ACC112 (cell line): ENCODE measurements around the gene SF1.
A peak's percentile ranks its signal among the peaks of the same experiment; 100 is the strongest.

Experiments used
- H2AFZ ChIP-seq: fragments of 200-600 bp; sonication (generic); one replicate; pipeline ENCODE4 v1.6.0; 2017; ENCODE audit warnings: antibody characterized with exemption, low read length; ENCODE audit not compliant: unreplicated experiment
- H3K27ac ChIP-seq: fragments of 200-600 bp; sonication (generic); 2 replicates; pipeline ENCODE4 v1.5.1; 2014; ENCODE audit warnings: low read depth, mild to moderate bottlenecking, antibody characterized with exemption, low read length, moderate library complexity
- H3K27me3 ChIP-seq: fragments of 200-600 bp; sonication (generic); 2 replicates; pipeline ENCODE4 v1.6.1; 2014; ENCODE audit warnings: mild to moderate bottlenecking, antibody characterized with exemption, low read length, moderate library complexity, mixed read lengths; ENCODE audit not compliant: insufficient read depth
- H3K36me3 ChIP-seq: fragments of 200-600 bp; sonication (generic); 2 replicates; pipeline ENCODE4 v1.6.1; 2016; ENCODE audit warnings: mild to moderate bottlenecking, antibody characterized with exemption, low read length, moderate library complexity, mixed read lengths; ENCODE audit not compliant: insufficient read depth
- H3K4me1 ChIP-seq: fragments of 200-600 bp; sonication (generic); one replicate; pipeline ENCODE4 v1.6.1; 2016; ENCODE audit warnings: low read length, mixed read lengths; ENCODE audit not compliant: insufficient read depth, unreplicated experiment, control insufficient read depth
- H3K4me3 ChIP-seq: fragments of 200-600 bp; sonication (generic); 2 replicates; pipeline ENCODE4 v1.5.1; 2014; ENCODE audit warnings: mild to moderate bottlenecking, low read depth, low read length
- H3K79me2 ChIP-seq: fragments of 200-600 bp; sonication (generic); one replicate; pipeline ENCODE4 v1.6.0; 2016; ENCODE audit warnings: low read length; ENCODE audit not compliant: control insufficient read depth, unreplicated experiment, insufficient read depth

Gene SF1

DNA sequence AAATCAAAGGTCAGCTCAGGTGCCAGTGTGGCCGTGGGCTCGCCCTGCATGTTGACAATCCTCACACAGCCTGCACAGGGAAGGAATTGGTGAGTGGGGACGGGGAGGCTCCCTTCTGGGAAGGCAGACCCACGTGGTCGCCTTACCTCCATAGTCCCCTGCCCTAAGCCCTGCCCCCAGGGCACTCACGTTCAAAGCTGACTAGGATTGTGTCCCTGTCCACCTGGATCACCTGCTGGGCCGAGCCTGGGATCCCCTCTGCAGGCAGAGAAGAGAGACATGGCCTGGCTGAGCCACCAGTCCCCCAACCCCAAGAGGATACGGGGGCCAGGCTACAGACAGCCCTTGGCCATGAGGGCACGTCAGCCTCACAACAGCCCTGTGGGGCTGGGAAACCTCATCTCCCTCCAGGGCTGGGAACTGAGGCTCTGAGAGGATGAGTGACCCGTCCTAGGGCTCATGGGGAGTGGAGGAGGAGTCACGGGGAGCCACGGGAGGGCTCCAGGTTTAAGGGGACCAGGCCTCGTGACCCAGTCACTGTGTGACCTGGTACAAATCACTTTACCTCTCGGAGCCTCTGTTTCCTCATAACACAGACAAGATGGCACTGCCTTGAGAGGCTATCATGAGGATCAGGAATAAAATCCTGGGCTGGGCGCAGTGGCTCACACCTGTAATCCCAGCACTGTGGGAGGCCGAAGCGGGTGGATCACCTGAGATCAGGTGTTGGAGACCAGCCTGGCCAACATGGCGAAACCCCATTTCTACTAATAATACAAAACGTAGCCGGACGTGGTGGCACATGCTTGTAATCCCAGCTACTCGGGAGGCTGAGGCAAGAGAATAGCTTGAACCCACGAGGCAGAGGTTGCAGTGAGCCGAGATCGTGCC, 12.1 kb upstream of the SF1 start:
- no peak overlapping the region for H3K4me3 ChIP-seq
- no peaks in the 10 kb centered on the region for H3K4me1 ChIP-seq
- H3K36me3 ChIP-seq: no peaks in the 10 kb centered on the region
- H3K79me2 ChIP-seq: no peaks in the 10 kb centered on the region
- no peak overlapping the region for H2AFZ ChIP-seq
- no peaks in the 10 kb centered on the region for H3K27me3 ChIP-seq
- H3K27ac ChIP-seq: no peak overlapping the region

DNA sequence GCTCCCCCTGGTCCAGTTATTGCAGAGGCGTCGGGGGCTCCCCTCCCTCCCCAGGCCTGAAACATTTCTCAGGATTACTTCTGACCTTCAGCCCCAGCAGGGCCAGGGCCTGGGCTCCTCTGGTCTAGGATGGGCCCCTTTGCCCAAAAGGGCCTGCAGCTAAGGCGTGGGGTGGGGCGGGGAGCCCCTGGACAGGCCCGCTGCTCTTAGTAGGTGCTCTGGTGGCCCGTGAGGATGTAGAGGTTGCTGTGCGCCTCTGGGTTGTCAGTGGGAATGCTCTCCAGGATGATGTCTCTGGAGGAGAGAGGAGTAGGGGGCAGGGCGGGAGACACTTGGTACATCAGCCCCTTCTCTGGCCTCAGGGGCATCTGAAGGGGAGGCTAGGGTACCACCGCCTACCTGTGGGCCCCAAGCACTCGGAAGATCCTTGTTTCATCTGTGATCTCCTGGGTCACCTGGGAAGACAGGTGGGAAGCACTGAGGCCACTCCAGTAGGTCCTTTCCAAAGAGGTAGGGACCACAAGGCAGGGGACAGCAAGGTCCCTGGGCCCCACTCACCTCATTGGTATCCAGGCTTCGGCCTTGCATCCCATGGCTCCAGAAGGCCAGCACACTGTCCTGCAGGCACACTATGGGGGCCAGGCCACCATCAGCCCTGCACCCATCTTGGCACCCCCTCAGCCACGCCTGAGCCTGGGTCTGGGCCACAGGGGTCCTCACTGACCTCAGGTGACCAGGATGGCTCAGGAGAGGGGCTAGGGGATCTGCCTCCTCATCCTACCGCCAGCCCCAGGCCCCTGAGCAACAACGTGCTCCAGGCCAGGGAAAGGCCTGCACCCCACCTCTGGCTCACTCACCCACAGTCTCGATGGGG, 11.2 kb upstream of the SF1 start:
- Histone ChIP-seq H3K27me3 (no peaks in the 10 kb centered on the region), H3K79me2 (no peaks in the 10 kb centered on the region), H3K4me3 (no peak overlapping the region), H3K4me1 (no peaks in the 10 kb centered on the region), H2AFZ (no peak overlapping the region), H3K27ac (no peak overlapping the region), H3K36me3 (no peaks in the 10 kb centered on the region)

DNA sequence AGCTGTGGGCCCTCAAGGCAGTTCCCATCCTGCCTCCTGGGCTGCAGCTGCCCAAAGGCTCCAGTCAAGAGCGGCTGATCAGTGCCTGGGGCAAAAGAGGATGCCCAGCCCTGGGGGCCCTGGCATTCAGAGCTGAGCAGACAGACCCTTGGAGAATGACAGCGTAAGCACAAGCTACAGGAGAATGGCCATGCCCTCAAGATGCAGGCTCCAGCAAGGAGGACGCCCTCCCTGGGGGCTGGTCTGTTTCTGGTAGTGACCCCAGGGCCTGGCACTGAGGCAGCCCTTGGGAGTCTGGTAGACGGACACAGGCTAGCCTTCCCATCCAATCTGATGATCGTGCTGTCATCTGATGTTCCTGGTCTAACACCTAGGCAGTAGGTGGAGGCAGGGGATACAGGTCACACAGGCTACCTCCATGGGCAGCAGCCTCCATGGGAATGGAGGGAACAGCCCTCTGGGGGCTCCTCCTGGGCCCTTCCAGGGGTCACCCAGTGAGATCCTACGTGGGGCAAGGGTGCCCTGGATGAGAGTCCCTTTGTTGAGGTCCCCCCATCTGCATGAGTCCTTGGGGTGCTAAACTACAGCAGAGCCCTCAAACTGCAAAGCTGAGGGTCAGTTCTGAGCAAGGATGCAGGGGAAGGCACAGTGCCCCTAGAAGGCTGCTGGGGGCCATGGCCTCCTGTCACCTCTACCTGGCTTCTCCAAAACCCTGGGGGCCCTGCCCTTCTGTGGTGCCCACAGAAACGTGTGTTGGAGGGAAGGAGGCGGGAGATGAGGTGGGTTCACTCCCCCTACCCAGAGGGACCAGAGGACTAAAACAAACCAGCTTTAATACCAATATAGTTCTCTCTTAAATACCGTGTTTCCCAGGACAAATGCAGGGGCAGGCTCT, 10.2 kb upstream of the SF1 start:
- no peak overlapping the region for H3K4me3 ChIP-seq
- no peak overlapping the region for H3K27ac ChIP-seq
- H3K79me2 ChIP-seq: no peaks in the 10 kb centered on the region
- H3K4me1 ChIP-seq: no peaks in the 10 kb centered on the region
- H3K27me3 ChIP-seq: no peaks in the 10 kb centered on the region
- no peak overlapping the region for H2AFZ ChIP-seq
- H3K36me3 ChIP-seq: no peaks in the 10 kb centered on the region

DNA sequence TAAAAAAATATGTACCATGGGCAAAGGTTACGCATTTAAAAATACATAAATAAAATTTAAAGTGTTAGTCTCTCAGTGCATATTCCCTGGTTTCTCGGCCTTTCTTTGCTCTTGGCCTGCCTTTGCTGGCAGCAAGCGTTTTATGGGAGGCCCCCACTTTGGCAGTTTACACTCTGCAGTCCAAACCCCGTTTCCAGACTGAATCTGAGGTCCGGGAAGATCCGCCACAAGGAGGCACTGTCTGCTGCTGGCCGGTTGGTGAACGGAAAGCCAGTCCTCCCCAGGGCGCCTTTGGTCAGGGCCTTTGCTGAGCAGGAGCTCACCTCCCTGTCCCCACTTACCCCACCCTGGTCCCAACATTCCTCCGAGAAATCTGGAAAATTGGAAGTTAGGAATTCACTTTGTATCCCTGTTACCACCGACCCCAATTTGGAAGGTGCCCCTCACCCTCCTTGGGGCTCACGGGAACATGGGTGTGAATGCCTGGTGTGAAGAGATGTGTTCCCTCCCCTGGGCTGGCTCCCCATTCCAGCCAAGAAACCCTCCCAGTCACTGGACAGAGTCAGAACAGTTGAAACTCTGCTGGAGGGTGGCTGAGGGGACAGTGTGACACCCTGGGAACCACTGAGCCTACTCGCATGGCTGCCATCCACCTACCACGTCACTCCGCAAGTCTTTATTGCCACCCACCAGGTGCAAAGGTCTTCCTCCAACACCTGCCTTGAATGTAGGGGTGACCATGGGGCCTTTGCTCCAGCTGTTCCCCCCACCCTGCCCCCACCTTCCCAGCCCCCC, 9.4 kb upstream of the SF1 start:
- no peak overlapping the region for H3K4me3 ChIP-seq
- no peaks in the 10 kb centered on the region for H3K36me3 ChIP-seq

DNA sequence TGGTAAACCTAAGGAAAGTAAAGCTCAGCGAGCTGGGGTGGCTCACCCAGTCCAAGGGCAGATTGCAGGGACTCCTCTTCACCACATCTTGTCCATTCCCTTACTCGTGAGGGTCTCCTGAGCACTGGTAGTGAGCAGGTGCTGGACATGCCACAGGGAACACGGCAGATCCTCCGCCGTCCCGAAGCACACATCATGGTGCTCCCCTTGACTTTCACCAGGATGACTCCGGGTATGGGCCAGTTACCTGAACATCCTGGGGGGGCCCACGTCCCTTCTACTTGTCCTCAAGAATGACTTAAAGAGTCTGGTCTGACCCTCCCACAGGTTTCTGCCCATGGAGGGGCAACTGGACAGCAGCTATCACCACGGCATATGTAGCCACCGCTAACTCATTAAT, 8.0 kb upstream of the SF1 start:
- Histone ChIP-seq H2AFZ (no peak overlapping the region), H3K79me2 (no peaks in the 10 kb centered on the region), H3K4me1 (no peaks in the 10 kb centered on the region), H3K27ac (no peak overlapping the region), H3K4me3 (no peak overlapping the region), H3K36me3 (no peaks in the 10 kb centered on the region), H3K27me3 (no peaks in the 10 kb centered on the region)

More for the DNA sequence above, 9.4 kb upstream of the SF1 start:
- no peaks in the 10 kb centered on the region for H3K79me2 ChIP-seq
- H3K27me3 ChIP-seq: no peaks in the 10 kb centered on the region
- no peaks in the 10 kb centered on the region for H3K4me1 ChIP-seq
- no peak overlapping the region for H2AFZ ChIP-seq
- no peak overlapping the region for H3K27ac ChIP-seq

DNA sequence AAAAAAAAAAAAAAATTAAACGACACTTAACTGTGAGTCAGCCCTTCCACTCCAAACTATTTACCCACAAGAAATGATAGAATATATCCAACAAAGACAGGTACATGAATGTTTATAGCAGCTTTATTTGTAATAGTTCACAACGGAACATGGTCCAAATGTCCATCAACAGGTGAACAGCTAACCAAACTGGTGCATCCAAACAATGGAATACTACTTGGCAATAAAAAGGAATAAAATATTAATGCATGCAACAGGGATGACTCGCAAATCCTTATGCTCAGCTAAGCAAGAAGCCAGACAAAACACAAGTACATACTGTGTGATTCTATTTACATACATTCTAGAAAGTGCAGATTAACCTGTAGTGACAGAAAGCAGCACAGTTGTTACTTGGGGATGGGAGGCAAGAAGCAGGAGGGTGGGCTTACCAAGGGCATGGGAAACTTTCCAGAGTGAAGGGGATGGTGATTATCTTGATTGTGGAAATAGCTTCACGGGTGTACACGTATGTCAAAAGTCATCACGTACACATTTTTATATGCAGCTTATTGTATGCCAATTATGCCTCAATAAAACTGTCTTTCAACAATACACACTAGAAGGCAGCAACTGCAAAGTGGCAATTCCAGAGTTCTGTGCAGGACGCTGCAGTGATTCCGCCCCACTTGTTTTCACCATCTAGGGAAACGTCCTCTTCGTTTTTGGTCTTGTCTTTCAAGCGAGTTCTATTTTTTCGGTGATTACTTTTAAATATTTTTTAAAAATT, 6.7 kb upstream of the SF1 start:
- no peaks in the 10 kb centered on the region for H3K4me1 ChIP-seq

DNA sequence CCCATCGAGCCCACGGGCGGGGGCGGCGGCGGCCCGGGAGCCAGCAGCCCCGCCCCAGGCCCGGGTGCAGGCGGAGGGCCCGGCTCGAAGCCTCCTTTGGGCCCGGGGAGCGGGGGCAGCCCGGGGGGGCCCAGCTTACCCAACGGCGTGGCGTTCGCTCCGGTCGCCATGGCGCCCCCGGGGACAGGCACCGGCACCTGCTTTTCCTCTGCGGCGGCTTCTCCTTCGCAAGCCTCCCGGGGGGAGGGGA, 194 bp downstream of the SF1 start:
- Histone ChIP-seq H2AFZ (peak overlapping the region; percentile 63), H3K27me3 (no peaks in the 10 kb centered on the region), H3K36me3 (peaks cover 33% of the 10 kb centered on the region), H3K79me2 (peaks cover 43% of the 10 kb centered on the region), H3K4me3 (peak overlapping the region; percentile 95), H3K4me1 (peaks cover 22% of the 10 kb centered on the region), H3K27ac (peak overlapping the region; percentile 93)

More for the DNA sequence above, 6.7 kb upstream of the SF1 start:
- no peaks in the 10 kb centered on the region for H3K36me3 ChIP-seq
- H3K27ac ChIP-seq: no peak overlapping the region
- H3K27me3 ChIP-seq: no peaks in the 10 kb centered on the region
- H3K79me2 ChIP-seq: no peaks in the 10 kb centered on the region
- no peak overlapping the region for H2AFZ ChIP-seq
- H3K4me3 ChIP-seq: no peak overlapping the region

DNA sequence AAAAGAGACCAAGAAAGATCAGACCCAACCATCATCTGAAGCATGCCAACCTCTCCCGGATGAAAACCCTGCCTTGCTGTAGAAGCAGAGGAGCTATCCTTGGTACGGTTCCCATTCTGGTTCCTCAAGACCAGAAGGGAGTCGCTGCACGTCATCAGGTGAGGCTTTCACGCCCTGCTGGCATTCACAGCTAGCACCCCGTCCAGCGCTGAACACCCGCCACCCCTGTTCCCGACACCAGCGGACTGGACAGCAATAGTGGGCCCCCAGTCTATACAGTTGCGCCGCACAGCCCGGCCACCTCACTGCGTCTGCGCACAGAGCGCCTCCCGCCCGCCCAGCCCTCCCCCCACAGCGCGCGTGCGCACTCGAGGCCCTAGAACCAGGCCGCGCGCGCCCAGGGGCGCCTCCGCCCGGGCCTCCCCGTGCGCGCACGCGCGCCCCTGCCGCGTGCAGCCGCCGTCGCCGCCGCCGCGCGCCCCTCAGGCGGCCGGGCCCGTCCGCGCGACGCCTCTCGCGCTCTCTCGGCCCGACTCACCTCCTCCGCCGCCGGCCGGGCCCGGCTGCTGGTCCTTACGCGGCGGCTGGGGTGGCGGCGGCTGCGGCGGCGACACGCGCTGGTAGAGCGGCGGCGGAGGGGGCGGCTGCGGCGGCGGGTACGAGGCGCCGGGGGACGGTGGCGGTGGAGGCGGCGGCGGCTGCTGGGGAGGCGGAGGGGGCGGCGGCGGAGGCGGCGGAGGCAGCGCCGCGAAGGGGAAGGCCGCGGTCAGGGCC, 706 bp downstream of the SF1 start:
- Histone ChIP-seq H3K27ac (peak overlapping the region; percentile 93), H3K4me3 (peak overlapping the region; percentile 95), H3K4me1 (peaks cover 26% of the 10 kb centered on the region), H3K36me3 (peaks cover 38% of the 10 kb centered on the region), H2AFZ (no peak overlapping the region), H3K27me3 (no peaks in the 10 kb centered on the region), H3K79me2 (peaks cover 48% of the 10 kb centered on the region)

DNA sequence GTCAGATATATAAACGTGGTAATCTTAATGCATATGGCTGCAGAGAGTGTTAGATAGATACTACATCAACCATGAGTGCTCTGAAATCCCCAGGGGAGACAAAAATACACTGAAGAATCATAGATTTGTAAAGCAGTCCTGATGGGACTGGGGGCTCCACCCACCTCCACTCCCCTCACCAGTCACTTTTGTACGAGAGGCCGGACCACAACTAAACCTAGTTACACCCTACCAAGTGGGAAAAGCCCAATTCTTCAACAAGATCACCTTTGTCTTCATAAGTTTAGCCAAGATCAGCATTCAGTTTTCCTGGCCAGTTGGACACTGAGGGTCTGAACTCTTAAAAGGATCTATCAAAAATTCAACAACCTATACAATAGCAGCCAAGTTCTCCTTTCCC, 1.5 kb downstream of the SF1 start:
- no peaks in the 10 kb centered on the region for H3K27me3 ChIP-seq
- H3K27ac ChIP-seq: no peak overlapping the region
- peaks cover 55% of the 10 kb centered on the region for H3K79me2 ChIP-seq
- H2AFZ ChIP-seq: no peak overlapping the region
- peaks cover 30% of the 10 kb centered on the region for H3K4me1 ChIP-seq
- peak overlapping the region; percentile 87 for H3K4me3 ChIP-seq
- H3K36me3 ChIP-seq: peaks cover 46% of the 10 kb centered on the region
